GM18526 (cell line): ENCODE data around the gene CHD9.

Source experiments
- POLR2A ChIP-seq: IDR thresholded peaks from 3 replicates; pipeline ENCODE4 v1.6.1; 2011; ENCODE audit not compliant: insufficient read length; ENCODE audit errors: extremely low read depth

CHD9 gene

DNA sequence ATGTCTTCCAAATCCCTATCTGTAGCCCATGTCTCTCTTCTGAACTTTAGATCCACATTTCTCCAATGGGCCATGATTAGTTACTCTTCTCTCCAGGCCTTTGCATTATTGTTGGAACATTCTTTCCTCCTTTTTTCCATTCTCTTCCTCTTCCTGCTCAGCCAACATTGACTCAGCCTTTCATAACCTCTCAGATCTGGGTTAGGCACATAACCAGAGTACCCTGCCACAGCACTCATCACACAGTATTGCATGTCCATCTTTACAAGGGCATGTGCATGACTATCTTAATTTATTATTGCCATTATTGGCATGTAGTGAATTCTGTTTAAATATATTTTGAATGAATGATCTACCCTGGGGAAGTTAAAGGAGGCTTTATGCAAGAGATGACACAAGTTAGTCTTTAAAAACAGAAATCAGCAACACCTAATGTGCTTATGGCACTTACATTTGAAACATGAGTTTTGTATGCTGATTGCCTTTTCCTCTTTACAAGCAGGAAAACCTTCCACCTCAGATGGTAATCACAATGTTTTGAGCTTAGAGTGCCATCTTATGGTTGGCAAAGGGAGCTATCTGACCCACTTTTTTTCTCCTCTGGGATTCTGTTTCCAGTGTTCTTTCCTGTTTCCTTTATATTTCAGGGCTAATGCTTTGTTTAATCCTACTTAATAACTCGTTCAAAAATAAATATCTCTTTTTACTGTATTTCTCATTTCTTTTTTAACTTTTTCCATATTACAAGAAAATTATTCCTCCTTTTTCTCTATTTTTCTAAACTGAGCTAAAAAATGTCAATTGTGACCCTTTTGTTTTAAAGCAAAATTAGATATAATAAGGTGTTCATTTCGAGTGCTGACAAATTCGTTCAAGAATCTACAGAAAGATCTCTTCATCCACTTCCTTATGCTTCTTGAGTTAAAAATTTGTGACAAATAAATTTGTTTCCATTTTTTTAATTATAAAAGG lies 228.5 kb downstream of the CHD9 start:
- TF ChIP-seq POLR2A, result no peak

DNA sequence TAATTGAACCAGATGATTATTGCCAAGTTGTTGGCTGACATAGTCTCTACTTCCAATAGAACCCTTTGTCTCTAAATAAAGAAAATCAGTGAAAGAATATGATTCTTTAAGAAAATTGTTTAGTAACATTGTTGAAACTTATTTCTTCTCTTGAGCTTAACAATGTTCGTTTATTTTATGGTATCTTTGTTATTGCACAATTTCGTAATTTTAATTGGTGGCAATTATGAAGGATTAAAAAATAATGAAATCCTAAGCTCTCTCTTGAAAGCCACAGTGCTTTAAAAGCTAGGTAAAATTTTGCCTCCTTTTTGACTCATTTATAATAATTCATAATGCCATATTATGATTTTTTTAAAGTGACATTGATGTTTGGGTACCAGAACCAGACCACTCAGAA lies 230.4 kb downstream of the CHD9 start:
- no peak for TF ChIP-seq POLR2A

DNA sequence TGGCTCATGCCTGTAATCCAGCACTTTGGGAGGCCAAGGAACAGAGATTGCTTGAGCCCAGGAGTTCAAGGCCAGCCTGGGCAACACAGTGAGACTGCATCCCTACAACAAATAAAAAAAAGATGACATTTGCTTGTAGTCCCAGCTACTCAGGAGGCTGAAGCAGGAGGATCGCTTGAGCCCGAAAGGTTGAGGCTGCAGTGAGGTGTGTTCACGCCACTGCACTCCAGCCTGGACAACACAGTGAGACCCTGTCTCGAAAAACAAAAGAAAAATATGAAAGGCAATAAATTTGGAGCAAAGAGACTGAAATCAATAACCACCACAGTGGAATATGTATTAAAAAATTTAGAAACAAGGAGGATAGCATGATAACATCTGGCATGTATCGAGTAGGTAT lies 235.7 kb downstream of the CHD9 start:
- TF ChIP-seq POLR2A, result no peak

DNA sequence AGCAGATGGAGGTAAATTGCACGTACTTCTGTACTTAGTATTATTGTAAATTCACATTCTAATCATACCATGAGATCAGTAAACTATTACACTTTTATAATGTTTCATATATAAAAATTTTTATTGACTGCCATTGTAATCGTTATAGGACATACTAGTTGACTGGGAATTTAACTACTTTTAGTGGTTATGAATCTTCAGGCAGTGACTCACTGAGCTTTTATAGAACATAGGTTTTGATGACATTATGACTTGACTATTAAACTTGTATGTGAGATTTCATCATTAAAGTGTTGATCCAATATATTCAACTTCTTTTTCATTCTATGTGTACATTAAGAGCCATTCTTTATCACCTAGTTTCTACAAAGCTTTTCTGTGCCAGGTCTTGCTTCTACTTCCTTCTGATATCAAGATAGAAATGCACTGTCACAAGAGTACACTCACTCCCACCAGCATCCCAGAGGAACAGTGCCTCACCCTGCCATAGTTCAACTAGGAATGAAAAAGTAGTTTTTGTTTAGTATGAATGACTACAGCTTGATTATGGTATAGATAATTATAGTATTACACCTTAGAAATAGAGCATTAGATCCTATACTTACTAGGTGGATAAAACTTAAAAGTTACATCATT lies 237.1 kb downstream of the CHD9 start:
- no peak for TF ChIP-seq POLR2A

DNA sequence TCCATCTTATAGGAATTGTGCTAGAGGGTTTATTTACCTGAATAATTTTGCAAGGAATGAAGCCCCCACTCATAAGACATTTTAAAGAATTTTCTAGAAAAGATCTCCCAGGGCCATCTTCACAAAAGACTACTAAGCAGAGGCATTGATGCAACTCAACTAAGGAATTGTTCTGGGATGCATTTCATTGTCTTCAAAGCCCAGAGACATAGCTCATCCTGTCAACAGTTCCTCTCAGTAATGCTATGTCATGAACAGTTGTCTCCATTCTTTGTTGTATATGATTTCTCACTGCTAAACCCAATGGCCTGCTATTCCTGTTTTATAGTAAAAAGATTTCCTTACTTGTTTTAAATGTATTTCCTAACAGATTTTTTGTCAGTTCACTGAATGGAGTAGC lies 242.7 kb downstream of the CHD9 start:
- TF ChIP-seq POLR2A, result no peak

DNA sequence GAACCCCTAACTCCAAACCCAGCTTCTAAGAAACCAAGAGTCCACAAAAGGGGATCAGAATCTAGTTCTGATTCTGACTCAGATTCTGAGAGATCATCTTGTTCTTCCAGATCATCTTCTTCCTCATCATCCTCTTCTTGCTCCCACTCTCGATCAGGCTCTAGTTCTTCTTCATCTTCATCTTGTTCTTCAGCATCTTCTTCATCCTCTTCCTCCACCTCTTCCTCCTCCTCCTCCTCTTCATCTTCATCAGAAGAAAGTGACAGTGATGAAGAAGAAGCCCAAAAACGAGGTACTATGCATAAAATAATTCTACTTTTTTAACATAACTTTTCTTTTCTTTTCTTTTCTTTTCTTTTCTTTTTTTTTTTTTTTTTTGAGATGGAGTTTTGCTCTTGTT lies 249.5 kb downstream of the CHD9 start:
- no peak for TF ChIP-seq POLR2A

DNA sequence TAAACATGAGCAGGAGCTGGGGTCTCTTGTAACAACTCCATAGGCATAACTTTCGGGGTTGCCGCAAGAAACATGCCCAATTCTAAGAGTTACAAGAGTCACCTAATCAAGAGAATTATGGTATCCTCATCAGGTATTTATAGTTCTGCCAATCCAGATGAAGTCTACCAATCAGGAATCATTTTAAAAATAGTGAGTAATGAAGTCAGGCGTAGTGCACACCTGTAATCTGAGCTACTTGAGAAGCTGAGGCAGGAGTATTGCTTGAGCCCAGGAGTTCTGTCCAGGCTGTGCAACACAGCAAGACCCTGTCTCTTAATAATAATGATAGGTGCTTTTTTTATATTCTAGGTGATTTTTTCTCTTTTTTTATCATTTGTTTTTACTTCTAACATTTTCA lies 251.0 kb downstream of the CHD9 start:
- no peak for TF ChIP-seq POLR2A

DNA sequence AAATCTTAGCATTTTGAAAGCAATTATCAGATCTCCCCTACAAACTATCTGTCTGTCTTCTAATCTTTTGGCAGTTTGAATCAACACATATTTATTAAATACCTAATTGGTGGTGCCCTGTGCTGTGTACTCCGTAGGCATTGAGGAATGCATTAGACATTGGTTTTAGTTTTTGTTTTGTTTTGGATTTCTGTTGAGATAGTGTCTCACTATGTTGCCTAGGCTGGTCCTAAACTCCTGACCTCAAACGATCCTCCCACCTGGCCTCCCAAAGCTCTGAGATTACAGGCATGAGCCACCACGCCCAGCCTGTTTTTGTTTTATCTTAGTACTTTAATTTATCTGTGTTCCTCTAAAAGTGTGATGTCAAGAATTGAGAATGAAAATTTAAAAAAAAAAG lies 254.7 kb downstream of the CHD9 start:
- no peak for TF ChIP-seq POLR2A

DNA sequence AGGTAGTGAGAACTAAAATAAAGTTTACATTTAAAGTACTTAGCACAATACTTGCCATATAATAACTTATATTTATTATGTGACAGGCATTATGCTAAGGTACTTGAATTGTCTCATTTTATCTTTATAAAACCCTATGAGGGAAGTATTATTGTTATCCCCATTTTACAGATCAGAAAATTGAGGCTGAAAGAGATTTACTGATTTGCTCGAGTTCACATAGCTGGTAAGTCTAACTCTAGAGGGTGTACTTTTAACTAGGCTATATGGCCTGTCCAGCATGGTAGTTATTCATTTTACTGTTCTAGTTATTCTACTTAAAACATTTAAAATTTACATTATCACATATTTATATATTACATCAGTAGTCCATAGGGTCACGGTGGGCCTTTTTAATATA lies 266.2 kb downstream of the CHD9 start:
- no peak for TF ChIP-seq POLR2A

DNA sequence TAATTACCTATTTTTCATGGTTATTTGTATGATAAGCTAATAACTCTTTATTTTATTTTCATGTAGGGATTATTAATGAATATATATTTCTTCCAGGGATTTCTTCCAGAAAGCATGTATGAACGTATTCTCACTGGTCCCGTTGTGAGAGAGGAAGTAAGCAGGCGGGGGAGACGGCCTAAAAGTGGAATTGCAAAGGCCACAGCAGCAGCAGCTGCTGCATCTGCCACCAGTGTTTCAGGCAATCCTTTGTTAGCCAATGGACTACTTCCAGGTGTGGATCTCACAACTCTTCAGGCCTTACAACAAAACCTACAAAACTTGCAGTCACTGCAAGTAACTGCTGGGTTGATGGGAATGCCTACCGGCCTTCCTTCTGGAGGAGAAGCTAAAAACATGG lies 269.1 kb downstream of the CHD9 start:
- no peak for TF ChIP-seq POLR2A

DNA sequence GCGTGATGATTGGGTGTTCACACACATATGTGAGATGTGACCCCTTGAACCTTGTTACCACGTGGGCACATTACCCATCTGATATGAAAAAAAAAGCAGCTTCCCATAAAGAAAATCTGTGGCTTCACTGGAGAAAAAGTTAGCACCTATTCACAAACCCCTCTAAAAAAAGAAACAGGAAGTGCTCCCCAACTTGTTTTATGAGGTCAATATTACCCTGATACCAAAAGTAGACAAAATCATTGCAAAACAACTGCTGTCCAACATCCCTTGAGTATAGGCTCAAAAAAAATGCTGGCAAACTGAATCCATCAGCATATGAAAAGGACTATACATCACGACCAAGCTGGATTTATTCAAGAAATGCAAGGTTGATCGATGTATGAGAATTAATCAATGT lies 279.8 kb downstream of the CHD9 start:
- TF ChIP-seq POLR2A, result no peak

DNA sequence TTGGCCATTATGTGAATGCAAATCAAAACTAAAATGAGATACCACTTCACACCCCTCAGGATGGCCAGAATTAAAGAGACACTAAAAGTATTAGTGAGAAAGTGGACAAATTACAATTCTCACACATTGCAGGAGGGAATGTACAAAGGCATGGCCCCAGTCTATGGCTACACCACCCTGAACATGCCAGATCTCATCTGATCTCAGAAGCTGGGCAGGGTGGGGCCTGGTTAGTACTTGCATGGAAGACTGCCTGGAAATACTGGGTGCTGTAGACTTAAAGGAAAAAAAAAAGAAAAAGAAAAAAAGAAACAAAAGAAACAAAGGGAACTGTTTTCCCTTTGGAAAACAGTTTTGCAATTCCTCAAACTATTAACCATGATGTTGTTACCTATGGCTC lies 282.5 kb downstream of the CHD9 start:
- no peak for TF ChIP-seq POLR2A

DNA sequence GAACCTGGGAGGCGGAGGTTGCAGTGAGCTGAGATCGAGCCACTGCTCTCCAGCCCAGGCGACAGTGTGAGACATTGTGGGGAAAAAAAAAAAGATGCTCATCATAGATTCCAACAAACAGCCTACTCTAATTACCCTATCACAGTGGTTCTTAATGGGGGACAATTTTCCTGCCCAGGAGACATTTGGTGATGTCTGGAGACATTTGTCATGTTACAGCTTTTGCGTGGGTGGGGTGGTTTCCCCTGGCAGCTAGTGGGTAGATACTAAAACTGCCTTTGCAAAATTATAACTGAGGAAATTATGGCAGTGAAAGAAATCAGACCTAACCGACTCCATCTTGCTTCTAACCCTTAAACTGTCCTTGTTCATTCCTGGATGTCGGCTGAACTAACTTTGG lies 287.0 kb downstream of the CHD9 start:
- no peak for TF ChIP-seq POLR2A

DNA sequence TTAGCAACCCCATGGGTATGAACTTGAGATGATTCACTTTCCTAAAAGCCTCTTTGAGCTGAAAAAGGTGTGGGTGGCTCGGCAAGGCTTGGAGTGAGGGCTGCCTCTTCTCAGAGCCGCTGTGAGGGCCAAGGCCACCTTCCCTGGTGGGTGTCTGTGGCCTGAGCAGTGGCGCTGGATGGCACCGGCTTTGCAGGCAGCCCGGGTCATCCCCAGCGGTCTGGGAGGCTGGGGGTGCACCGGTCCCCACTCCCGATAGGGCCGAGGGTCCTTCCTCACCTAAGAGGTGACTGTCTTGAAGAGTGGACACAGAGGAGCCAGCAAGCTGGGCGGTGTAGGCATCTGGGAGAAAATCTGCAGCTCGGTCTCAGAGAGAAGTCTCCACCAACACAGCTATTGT lies 300.3 kb downstream of the CHD9 start:
- TF ChIP-seq POLR2A, result no peak

DNA sequence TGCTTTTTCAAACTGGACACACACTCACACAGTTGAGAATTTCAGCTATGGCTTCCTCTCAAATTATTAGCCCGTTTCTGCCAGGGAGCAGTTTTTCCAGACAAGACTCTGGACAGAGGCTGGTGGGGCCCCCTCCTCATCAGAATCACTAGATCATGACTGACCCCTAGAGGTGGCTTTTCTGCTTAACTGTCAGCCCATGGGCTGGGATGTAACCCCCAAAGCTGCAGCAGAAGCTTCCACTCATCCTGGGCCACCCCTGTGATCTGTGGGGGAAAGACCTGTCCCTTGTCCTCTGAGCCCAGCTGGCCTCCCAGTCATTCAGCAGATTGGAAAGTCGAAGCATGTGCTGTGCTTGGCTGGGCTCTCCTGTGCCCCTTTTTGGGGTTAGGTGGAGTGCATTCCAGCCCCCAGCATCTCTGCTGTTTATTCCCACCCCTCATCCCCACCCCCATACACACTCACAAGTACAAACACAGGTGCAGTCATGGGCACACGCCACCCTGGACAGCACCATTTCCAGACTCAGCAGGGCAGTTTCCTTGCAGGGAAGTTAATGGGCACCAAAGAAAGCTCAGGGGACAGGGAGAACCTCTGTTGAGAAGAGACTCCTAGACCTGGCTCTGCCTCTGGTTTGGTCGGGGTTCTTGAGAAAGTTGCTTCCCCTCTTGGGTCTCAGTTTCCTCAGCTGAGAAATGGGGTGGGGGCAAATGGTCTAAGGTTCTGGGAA lies 301.9 kb downstream of the CHD9 start:
- no peak for TF ChIP-seq POLR2A

DNA sequence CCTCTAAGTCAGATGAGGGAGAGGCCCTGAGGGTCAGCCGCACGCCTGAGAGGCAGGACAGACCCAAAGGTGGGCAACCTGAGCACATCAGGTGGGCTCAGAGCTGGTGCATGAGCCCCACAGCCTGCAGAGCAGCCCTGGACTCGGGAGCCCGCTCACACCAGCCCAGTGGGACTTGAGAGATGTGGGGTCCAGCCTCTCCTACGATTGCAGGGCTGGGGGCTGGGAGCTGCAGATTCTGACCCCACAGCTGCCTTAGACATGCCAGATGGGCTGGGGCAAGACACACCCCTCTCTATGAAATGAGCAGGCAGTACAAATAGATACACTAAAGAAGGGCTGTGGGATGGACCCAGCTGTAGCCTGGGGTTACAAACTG lies 302.4 kb downstream of the CHD9 start:
- TF ChIP-seq POLR2A, result no peak
